Iris pigment epithelial cell (primary cell): ENCODE results near the gene CENPV.
A peak's percentile ranks its signal among the peaks of the same experiment; 100 is the strongest.

Experiments
- DNase-seq: peaks from one replicate; pipeline ENCODE4 v3.0.0-alpha.2; 2011; ENCODE audit warnings: low read depth

CENPV gene

GRCh38 chr17:16361874-16362273 is 8.6 kb upstream of the CENPV start:
- no peak for DNase-seq

DNA sequence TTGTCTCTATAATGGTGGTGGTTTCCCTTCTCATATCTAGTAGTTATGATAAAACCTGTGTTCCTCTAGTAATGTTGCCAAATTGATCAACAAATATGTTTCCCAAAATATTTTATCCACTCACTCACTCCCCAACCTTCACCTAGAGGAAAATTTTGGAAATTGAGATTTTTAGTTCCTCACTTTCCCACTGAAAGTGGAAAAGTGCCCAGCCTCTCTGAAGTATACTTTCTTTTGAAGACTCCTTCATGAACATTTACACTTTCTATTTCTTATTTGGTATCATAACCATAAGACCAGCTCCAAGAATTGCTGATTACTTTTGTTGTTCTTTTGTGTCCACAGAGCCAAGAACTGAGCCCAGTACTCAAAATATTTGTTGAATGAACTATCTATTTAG is 5.1 kb upstream of the CENPV start:
- DNase-seq = no peak

DNA sequence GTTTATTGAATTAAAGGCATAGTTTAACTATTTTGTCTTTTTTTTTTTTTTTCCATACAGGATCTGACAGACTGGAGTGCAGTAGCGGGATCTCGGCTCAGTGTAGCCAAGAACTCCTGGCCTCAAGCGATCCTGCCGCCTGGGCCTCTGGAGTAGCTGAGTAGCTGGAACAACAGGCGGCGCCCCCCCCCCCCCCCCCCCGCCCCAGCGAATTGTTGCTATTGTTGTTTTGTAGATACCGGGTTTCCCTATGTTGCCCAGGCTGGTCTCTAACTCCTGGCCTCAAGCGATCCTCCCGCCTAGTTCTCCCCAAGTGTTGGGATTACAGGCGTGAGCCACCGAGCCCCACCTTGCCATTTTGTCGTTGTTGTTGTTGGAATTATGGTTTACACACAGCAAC is 1.3 kb upstream of the CENPV start:
- no peak for DNase-seq

DNA sequence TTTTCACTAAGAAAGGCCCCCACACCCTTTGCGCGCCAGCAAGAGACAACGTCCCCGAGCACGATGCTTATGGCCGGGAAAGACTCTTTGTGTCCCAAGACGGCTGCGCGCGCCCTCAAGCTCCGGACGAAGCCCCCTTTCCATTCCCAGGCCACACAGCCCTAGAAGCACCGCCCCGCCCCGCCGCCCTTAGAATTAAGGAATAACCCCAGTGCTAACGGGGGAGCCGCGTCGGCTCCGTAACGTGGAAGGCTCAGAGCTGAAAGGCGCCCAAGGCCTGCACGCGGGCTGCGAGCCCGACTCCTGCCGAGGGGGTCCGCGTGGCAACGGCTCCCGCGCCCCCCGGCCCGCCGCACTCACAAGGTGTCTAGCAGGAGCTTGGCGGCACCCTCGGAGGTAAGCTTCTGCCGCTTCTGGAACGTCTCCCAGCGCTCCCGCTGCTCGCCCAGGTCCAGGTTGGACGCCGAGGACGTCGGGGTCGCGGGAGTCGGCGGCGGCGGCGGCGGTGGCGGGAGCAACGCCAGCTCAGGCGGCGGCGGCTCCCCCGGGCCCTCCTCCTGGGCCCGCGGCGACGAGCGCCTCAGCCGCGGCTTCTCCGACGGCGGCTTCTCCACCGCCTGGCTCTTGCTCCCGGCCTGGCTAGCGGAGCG is 477 bp downstream of the CENPV start:
- peak; percentile 22 for DNase-seq

DNA sequence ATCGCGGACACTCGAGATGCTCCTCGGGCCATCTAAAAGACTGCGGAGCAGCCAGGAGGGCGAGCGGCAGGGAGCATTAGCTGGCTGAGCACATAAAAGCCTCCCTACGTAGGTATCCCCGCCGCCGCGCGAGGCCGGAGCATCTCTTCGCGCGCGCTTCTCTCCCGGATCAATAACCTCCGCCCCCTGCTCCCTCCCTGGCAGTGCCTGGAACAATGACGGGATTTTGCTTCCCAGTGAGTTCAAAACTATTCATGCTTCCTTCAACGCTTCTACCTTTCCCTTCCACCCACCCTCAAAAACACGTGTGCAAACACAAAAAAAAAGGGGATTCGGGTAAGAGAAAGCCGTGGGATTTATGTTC is 984 bp downstream of the CENPV start:
- DNase-seq = peak; percentile 36

GRCh38 chr17:16351831-16352230 is 1.4 kb downstream of the CENPV start:
- peak; percentile 77 for DNase-seq

- no peak for DNase-seq
These were observed 3.8 kb downstream of the CENPV start for GRCh38 chr17:16349431-16349830.

DNA sequence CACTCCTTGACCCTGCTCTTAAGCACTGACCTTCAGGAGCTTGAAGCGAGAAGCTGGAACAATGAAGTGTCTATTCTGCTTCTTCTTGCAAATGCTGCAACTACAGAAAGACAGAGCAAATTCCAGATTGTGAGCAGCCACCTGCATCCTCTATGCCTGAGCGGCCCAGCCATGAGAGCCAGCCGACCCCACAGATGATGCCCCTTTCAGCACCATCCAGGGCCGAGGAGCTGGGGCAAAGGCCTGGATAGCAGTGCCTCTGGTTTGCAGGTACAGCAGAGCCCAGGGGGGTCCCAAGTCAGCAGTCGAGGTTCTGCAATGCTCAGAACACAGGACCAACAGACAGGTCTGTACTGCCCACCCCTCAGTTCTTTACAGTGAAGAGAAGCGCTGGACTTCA is 4.7 kb downstream of the CENPV start:
- no peak for DNase-seq

DNA sequence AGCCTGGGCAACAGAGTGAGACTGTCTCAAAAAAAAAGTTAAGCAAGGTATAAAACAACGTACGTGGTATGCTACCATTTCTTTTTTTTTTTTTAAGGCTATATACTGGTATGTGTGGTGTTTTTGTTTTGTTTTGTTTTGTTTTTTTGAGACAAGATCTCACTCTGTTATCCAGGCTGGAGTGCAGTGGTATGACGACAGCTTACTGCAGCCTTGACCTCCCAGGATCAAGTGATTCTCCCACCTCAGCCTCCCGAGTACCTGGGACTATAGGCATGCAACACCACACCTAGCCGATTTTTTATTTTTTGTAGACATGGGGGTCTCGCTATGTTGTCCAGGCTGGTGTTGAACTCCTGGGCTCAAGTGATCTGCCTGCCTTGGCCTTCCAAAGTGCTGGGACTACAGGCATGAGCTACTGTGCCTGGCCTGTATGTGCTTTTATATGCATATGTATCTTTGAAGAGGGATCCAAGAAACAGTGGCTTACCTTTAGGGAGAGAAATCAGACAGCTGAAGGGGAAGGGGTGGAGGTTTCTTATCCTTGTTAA is 6.5 kb downstream of the CENPV start:
- DNase-seq = no peak

DNA sequence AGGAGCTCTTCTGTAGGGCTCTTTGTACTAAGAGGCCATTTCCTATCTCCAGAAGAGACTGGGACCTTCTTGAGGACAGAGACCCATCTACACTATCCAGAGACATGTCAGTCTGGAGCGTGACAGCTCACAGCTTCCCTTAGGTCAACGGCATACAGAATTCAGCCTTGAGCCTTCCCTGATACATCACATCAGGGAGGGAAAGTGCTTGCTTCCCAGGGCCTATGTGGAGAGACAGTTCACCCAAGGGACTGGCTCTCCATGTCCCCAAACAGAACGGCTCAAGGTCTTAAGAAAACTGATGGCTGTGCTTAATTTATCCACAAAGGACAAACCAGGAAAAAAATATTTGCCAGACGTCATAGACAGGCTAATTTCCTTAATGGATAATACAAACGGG is 7.7 kb downstream of the CENPV start:
- no peak for DNase-seq

GRCh38 chr17:16343569-16343968 is 9.7 kb downstream of the CENPV start:
- no peak for DNase-seq

DNA sequence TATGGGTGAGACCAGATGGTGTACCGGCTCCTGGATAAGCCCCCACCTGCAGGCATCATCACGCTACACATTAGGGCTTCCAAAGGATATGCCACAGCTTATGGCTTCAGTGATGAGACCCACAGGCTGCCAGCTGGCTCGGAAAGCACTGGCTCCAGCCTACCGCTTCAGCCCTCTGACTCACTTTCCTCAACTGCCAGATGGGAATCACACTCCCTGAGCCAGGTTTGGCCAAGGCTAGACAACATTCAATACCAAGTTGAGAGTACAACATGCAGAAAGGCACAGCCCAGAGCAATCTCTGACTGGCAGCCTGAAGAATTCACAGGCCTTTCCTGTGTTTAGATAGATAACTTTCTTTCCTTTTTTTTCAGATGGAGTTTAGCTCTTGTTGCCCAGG is 10.3 kb downstream of the CENPV start:
- peak; percentile 66 for DNase-seq

DNA sequence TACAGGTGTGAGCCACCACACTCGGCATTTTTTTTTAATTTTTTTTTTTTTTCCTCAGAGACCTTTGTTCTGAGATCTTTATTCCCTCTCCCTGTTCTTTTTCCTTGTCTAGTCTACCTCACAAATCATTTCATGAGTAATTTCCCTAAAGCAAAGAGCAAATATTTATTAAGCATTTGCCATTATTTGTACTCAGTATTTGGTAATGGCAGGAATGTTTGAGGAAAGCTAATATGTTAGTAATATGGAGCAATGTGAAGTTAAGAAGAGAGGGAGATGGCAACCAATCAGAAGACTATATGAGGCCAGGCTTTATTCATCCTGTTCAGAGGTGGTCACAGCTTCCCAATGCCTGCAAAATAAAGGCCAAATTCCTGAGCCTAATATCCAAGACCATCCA is 13.3 kb downstream of the CENPV start:
- DNase-seq = no peak

GRCh38 chr17:16339402-16339801 is 13.9 kb downstream of the CENPV start:
- DNase-seq = no peak

DNA sequence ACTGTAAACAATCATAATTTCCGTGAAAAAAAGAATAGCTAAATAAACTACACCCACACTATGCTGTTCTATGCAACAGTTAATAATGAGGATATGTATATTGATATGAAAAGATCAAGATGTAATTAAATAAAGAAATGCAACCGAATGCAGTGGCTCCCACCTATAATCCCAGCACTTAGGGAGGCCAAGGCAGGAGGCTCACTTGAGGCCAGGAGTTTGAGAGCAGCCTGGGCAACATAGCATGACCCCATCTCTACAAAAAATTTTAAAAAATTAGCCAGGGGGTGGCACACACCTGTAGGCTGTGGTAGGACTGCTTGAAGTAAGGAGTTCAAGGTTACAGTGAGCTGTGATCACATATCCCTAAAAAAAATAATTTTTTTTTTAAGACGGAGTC is 14.9 kb downstream of the CENPV start:
- no peak for DNase-seq

DNA sequence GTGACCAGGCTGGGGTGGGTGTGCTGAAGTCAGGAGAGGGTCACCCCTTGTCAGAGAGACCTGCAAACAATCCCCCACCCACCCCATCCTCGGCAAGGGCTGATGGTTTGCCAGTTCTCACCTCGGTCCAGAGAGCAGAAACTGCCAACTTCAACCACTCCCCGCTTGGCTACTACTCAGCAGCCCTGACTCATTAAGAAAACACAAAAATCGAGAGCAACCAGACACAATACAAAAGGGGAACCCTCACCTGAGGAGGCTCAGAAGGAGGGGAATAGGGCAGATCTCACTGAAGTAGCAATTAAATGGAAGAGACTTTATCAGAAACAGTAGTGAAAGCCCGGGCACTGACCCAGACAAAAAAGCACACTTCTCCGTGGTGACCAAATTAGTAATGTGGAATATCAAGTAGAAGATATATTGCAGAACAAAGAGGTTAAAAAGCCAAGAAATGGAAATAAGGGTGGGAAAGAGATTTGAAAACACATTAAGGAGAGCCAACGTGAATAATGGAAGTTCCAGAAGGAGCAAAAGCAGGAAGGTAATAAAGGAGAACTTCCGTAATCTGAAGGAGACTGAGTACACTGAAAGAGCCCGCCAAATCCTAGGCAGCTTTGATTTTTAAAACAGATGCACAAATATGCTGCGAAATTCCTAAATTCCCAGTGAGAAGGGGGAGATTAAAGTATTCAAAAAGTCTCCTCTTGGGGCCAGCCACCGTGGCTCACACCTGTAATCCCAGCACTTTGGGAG is 23.6 kb downstream of the CENPV start:
- DNase-seq = peak; percentile 58

- no peak for DNase-seq
These were observed 24.3 kb downstream of the CENPV start for GRCh38 chr17:16328997-16329396.

- DNase-seq = no peak
These were observed 26.3 kb downstream of the CENPV start for GRCh38 chr17:16327018-16327417.

- DNase-seq = no peak
These were observed 27.3 kb downstream of the CENPV start for GRCh38 chr17:16325964-16326363.

GRCh38 chr17:16322636-16323035 is 30.6 kb downstream of the CENPV start:
- DNase-seq = peak; percentile 94

GRCh38 chr17:16319969-16320368 is 33.3 kb downstream of the CENPV start:
- DNase-seq = no peak

GRCh38 chr17:16314859-16315258 is 38.4 kb downstream of the CENPV start:
- no peak for DNase-seq

DNA sequence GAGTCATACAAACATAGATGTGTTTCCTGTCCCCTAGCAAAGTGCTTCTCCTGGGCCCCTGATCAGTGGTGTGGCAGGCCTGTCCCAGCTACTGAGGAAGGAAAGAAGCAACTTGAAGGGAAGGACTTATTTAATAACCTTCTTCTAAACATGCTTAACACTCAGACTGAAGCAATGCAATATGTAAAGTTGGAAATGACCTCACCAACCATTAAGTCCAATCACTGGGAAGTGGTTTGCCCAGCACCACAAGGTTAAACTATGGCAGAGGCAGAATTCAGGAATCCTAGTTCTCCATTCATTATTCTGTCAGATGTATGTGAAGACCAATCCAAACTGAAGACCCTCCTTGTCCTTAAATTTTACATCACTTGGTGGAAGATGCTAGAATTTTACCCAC is 39.1 kb downstream of the CENPV start:
- peak; percentile 48 for DNase-seq
